Neural cell (in vitro differentiated cells): ENCODE measurements around the gene CCR3.

Source experiments
- CTCF ChIP-seq: fragments of 450-650 bp; IDR thresholded peaks from 2 replicates; pipeline ENCODE4 v1.5.1; 2014; ENCODE audit warnings: antibody characterized with exemption, mild to moderate bottlenecking, moderate library complexity; ENCODE audit not compliant: poor library complexity, severe bottlenecking
- EP300 ChIP-seq: fragments of 450-650 bp; conservative IDR thresholded peaks from 2 replicates; pipeline ENCODE4 v1.6.1; 2014; ENCODE audit warnings: antibody characterized with exemption, mild to moderate bottlenecking, moderate library complexity; ENCODE audit not compliant: poor library complexity, severe bottlenecking
- EZH2 ChIP-seq: fragments of 200-600, 300-800 bp; shearing (Covaris generic), sonication (generic); IDR thresholded peaks from 2 replicates; pipeline ENCODE4 v1.6.1; 2014; ENCODE audit warnings: antibody characterized with exemption, low read length, borderline replicate concordance, mild to moderate bottlenecking; ENCODE audit not compliant: insufficient read depth, poor library complexity, severe bottlenecking
- POLR2AphosphoS5 ChIP-seq: IDR thresholded peaks from 2 replicates; pipeline ENCODE4 v1.6.1; 2012
- RAD21 ChIP-seq: fragments of 450-650 bp; conservative IDR thresholded peaks from 2 replicates; pipeline ENCODE4 v1.6.1; 2014; ENCODE audit warnings: antibody characterized with exemption, mild to moderate bottlenecking, moderate library complexity
- SMC3 ChIP-seq: fragments of 450-650 bp; conservative IDR thresholded peaks from 2 replicates; pipeline ENCODE4 v1.6.1; 2014; ENCODE audit warnings: antibody characterized with exemption, mild to moderate bottlenecking, moderate library complexity; ENCODE audit not compliant: poor library complexity
- TAF1 ChIP-seq: IDR thresholded peaks from 2 replicates; pipeline ENCODE4 v1.6.1; 2012; ENCODE audit warnings: low read depth

GRCh38 chr3:46296826-46297225, 54.6 kb downstream of the CCR3 start:
- TF ChIP-seq RAD21 (no peak), CTCF (no peak), EP300 (no peak), TAF1 (no peak), EZH2 (no peak), POLR2AphosphoS5 (no peak), SMC3 (no peak)
